HTR-8/SVneo (cell line): ENCODE results near the gene KRTAP10-9.
"Not testable (repeated sequence)": the region's sequence is repeated elsewhere in the genome, so short reads cannot be mapped to it uniquely, and the experiment has no call there.

Experiments used
- DNase-seq: peaks from one replicate; pipeline ENCODE4 v3.0.0; 2011; ENCODE audit warnings: low spot score, mixed read lengths; ENCODE audit not compliant: insufficient read length
- FAIRE-seq: peaks from 2 replicates; lab custom pipeline; 2011; peaks lifted over from hg19 to GRCh38; lab: Jason Lieb, UNC

KRTAP10-9 gene

GRCh38 chr21:44626673-44627143 lies at the start of gene KRTAP10-9:
TSS of gene KRTAP10-9 (plus strand) at chr21:44627093. CDS start at chr21:44627172, 79 bp downstream.
- DNase-seq (no peak), FAIRE-seq (no peak)

- DNase-seq (no peak), FAIRE-seq (no peak)
Observed at GRCh38 chr21:44578371-44579055, 48.4 kb upstream of the KRTAP10-9 start.

- no peak for FAIRE-seq
Observed at GRCh38 chr21:44579056-44579832, 47.6 kb upstream of the KRTAP10-9 start.

GRCh38 chr21:44579833-44580144 lies 47.1 kb upstream of the KRTAP10-9 start:
- DNase-seq: no peak
- no peak for FAIRE-seq

More at GRCh38 chr21:44579056-44579832, 47.6 kb upstream of the KRTAP10-9 start:
- no peak for DNase-seq

GRCh38 chr21:44580231-44580821 lies 46.6 kb upstream of the KRTAP10-9 start, which contains the start of gene KRTAP10-5:
TSS of gene KRTAP10-5 (minus strand) at chr21:44580604. CDS start at chr21:44580578, 26 bp downstream.
- not testable (repeated sequence) for FAIRE-seq, DNase-seq

- no peak for DNase-seq
- no peak for FAIRE-seq
Observed at GRCh38 chr21:44581158-44581557, 45.7 kb upstream of the KRTAP10-9 start.

- DNase-seq (no peak), FAIRE-seq (no peak)
Observed at GRCh38 chr21:44582055-44582454, 44.8 kb upstream of the KRTAP10-9 start.

- FAIRE-seq (no peak), DNase-seq (no peak)
Observed at GRCh38 chr21:44583089-44583799, 43.6 kb upstream of the KRTAP10-9 start.

GRCh38 chr21:44583800-44584147 lies 43.1 kb upstream of the KRTAP10-9 start:
- FAIRE-seq: no peak
- no peak for DNase-seq

- FAIRE-seq: no peak
- no peak for DNase-seq
Observed at GRCh38 chr21:44585892-44586291, 41.0 kb upstream of the KRTAP10-9 start.

GRCh38 chr21:44589094-44589493 lies 37.8 kb upstream of the KRTAP10-9 start:
- DNase-seq: no peak
- no peak for FAIRE-seq

- DNase-seq (no peak), FAIRE-seq (no peak)
Observed at GRCh38 chr21:44589586-44590305, 37.1 kb upstream of the KRTAP10-9 start.

GRCh38 chr21:44590311-44590721 lies 36.6 kb upstream of the KRTAP10-9 start:
- no peak for DNase-seq
- FAIRE-seq: no peak

GRCh38 chr21:44590897-44591800 lies 35.7 kb upstream of the KRTAP10-9 start:
- not testable (repeated sequence) for FAIRE-seq, DNase-seq

GRCh38 chr21:44591801-44592130 lies 35.1 kb upstream of the KRTAP10-9 start:
- FAIRE-seq, DNase-seq: not testable (repeated sequence)

- DNase-seq (no peak), FAIRE-seq (no peak)
Observed at GRCh38 chr21:44592446-44593311, 34.2 kb upstream of the KRTAP10-9 start, which contains the start of gene KRTAP10-6. TSS of gene KRTAP10-6 (minus strand) at chr21:44592505. CDS start at chr21:44592484, 21 bp downstream.

GRCh38 chr21:44593598-44594405 lies 33.1 kb upstream of the KRTAP10-9 start:
- DNase-seq (no peak), FAIRE-seq (no peak)
